Stimulated activated CD8-positive, alpha-beta memory T cell treated with anti-CD3 and anti-CD28 coated beads, Interleukin-12 subunit alpha, Interleukin-12 subunit beta, amount 100 ng/mL, for 24 hours (primary cell): ENCODE data around the gene C1R.
A peak's percentile ranks its signal among the peaks of the same experiment; 100 is the strongest.

Experiments
- DNase-seq: peaks from one replicate; pipeline ENCODE4 v3.0.0-alpha.2; 2020; ENCODE audit errors: extremely low read depth

C1R gene

GRCh38 chr12:7092229-7092985 lies at the start of gene C1R:
TSS of gene C1R (minus strand) at chr12:7092445. CDS start at chr12:7092388, 57 bp downstream.
- DNase-seq = no peak

- no peak for DNase-seq
Observed at GRCh38 chr12:7141351-7142005, 49.2 kb upstream of the C1R start.

GRCh38 chr12:7139200-7139599 lies 47.0 kb upstream of the C1R start:
- DNase-seq = no peak

- DNase-seq = no peak
Observed at GRCh38 chr12:7137908-7138307, 45.7 kb upstream of the C1R start.

GRCh38 chr12:7136676-7137075 lies 44.4 kb upstream of the C1R start:
- no peak for DNase-seq

GRCh38 chr12:7136071-7136470 lies 43.8 kb upstream of the C1R start:
- no peak for DNase-seq

GRCh38 chr12:7134396-7135166 lies 42.3 kb upstream of the C1R start:
- no peak for DNase-seq

GRCh38 chr12:7131502-7131866 lies 39.2 kb upstream of the C1R start:
- no peak for DNase-seq

- DNase-seq = no peak
Observed at GRCh38 chr12:7130701-7131501, 38.7 kb upstream of the C1R start.

- DNase-seq = peak; percentile 64
Observed at GRCh38 chr12:7129872-7130691, 37.8 kb upstream of the C1R start, which contains the start of gene CLSTN3. TSS of gene CLSTN3 (plus strand) at chr12:7130371. CDS start at chr12:7130649, 278 bp downstream.

- DNase-seq = no peak
Observed at GRCh38 chr12:7129287-7129871, 37.1 kb upstream of the C1R start.

GRCh38 chr12:7128681-7129286 lies 36.5 kb upstream of the C1R start, which contains the start of gene RBP5:
TSS of gene RBP5 (minus strand) at chr12:7128889. CDS start at chr12:7128775, 114 bp downstream.
- DNase-seq = no peak

- DNase-seq = no peak
Observed at GRCh38 chr12:7127916-7128626, 35.8 kb upstream of the C1R start.

- DNase-seq = no peak
Observed at GRCh38 chr12:7125632-7126227, 33.5 kb upstream of the C1R start.

GRCh38 chr12:7123806-7124522 lies 31.7 kb upstream of the C1R start:
- no peak for DNase-seq

GRCh38 chr12:7122811-7123769 lies 30.8 kb upstream of the C1R start:
- DNase-seq = no peak

GRCh38 chr12:7121324-7121723 lies 29.1 kb upstream of the C1R start:
- no peak for DNase-seq
